Fibroblast of skin of scalp (primary cell): ENCODE results near the gene JDP2.
"Not testable (repeated sequence)": the region's sequence is repeated elsewhere in the genome, so short reads cannot be mapped to it uniquely, and the experiment has no call there.

ENCODE experiments used
- DNase-seq: peaks from one replicate; pipeline ENCODE4 v3.0.0-alpha.2; 2013

Gene JDP2

GRCh38 chr14:75456069-75456996, 28.5 kb downstream of the JDP2 start:
- no peak for DNase-seq

GRCh38 chr14:75456997-75457335, 29.1 kb downstream of the JDP2 start:
- DNase-seq = no peak

GRCh38 chr14:75457648-75458165, 29.9 kb downstream of the JDP2 start:
- DNase-seq = no peak

GRCh38 chr14:75458305-75458704, 30.5 kb downstream of the JDP2 start:
- no peak for DNase-seq

GRCh38 chr14:75459099-75459741, 31.4 kb downstream of the JDP2 start:
- DNase-seq = no peak

- DNase-seq = no peak
These were observed 32.0 kb downstream of the JDP2 start for GRCh38 chr14:75459791-75460190.

GRCh38 chr14:75460394-75460793, 32.6 kb downstream of the JDP2 start:
- DNase-seq = no peak

GRCh38 chr14:75461303-75461702, 33.5 kb downstream of the JDP2 start:
- DNase-seq = no peak

GRCh38 chr14:75461755-75462349, 34.0 kb downstream of the JDP2 start:
- no peak for DNase-seq

- no peak for DNase-seq
These were observed 36.8 kb downstream of the JDP2 start for GRCh38 chr14:75464626-75465025.

- no peak for DNase-seq
These were observed 39.9 kb downstream of the JDP2 start for GRCh38 chr14:75467763-75468162.

- no peak for DNase-seq
These were observed 41.3 kb downstream of the JDP2 start for GRCh38 chr14:75469164-75469563.

- no peak for DNase-seq
These were observed 41.9 kb downstream of the JDP2 start for GRCh38 chr14:75469606-75470237.

GRCh38 chr14:75470238-75470797, 42.5 kb downstream of the JDP2 start:
- no peak for DNase-seq

- no peak for DNase-seq
These were observed 43.2 kb downstream of the JDP2 start for GRCh38 chr14:75471059-75471458.

GRCh38 chr14:75474127-75474526, 46.3 kb downstream of the JDP2 start:
- not testable (repeated sequence) for DNase-seq

GRCh38 chr14:75476274-75476995, 48.6 kb downstream of the JDP2 start:
- DNase-seq = peak; percentile 18

GRCh38 chr14:75477881-75478280, 50.1 kb downstream of the JDP2 start:
- no peak for DNase-seq

GRCh38 chr14:75479770-75480600, 52.2 kb downstream of the JDP2 start:
- DNase-seq = no peak

GRCh38 chr14:75482366-75482765, 54.5 kb downstream of the JDP2 start:
- DNase-seq = no peak
